ENCODE results near the gene RASGRP3. TPM values are rescaled to one million over a fixed set of nuclear protein-coding genes. Genes with fewer than 3 reads are reported as not detected.

Gene RASGRP3
- total and polyA plus RNA-seq, 9 of the 15 experiments (the other 6 are each of a cell fraction or from before 2014, with no cell fraction given): 0.18 to 1.7 (median 1.2) TPM

GRCh38 chr2:33477473-33478468 is 1.3 kb downstream of the RASGRP3 start (continued):
- TF ChIP-seq VEZF1 (CRISPR knock-in tag; IDR thresholded peaks at IDR 0.05) (peak; percentile 67), ZFP30 (CRISPR knock-in tag; IDR thresholded peaks at IDR 0.05; ENCODE audit: borderline replicate concordance) (no peak), CBFA2T3 (IDR thresholded peaks at IDR 0.05) (peak; percentile 74), POLR2B (IDR thresholded peaks at IDR 0.05; ENCODE audit: low read depth, partially characterized antibody) (peak; percentile 21), CBX2 (IDR thresholded peaks at IDR 0.05; ENCODE audit: insufficient read depth, low read length, poor library complexity, severe bottlenecking) (no peak), SOX6 (IDR thresholded peaks at IDR 0.05) (peak; percentile 68), USF2 (CRISPR knock-in tag; IDR thresholded peaks at IDR 0.05) (no peak), ETV6 (IDR thresholded peaks at IDR 0.05; ENCODE audit: borderline replicate concordance in 1 of 2, low read depth in 2 of 2, low read length in 1 of 2) (0 out of 4 replicates have a peak, but pooled peaks of 1 of the 2 experiments have one; percentile 34), ETV6 (CRISPR knock-in tag; IDR thresholded peaks at IDR 0.05; ENCODE audit: borderline replicate concordance) (no peak), GATAD2B (IDR thresholded peaks at IDR 0.05; ENCODE audit: borderline replicate concordance) (no peak), POLR2AphosphoS5 (IDR thresholded peaks at IDR 0.05; ENCODE audit: control insufficient read depth, insufficient read depth, low read depth, low read length) (peak; percentile 74), L3MBTL2 (IDR thresholded peaks at IDR 0.05) (peak; percentile 80)

All from K562 (cell line).